Measurements from ENCODE around the gene ANAPC7. TPM values are rescaled to one million over a fixed set of nuclear protein-coding genes. Genes with fewer than 3 reads are reported as not detected.

Gene ANAPC7
- total and polyA plus RNA-seq, 9 of the 15 experiments (the other 6 are each of a cell fraction or from before 2014, with no cell fraction given): 46.7 to 158 (median 109) TPM

DNA sequence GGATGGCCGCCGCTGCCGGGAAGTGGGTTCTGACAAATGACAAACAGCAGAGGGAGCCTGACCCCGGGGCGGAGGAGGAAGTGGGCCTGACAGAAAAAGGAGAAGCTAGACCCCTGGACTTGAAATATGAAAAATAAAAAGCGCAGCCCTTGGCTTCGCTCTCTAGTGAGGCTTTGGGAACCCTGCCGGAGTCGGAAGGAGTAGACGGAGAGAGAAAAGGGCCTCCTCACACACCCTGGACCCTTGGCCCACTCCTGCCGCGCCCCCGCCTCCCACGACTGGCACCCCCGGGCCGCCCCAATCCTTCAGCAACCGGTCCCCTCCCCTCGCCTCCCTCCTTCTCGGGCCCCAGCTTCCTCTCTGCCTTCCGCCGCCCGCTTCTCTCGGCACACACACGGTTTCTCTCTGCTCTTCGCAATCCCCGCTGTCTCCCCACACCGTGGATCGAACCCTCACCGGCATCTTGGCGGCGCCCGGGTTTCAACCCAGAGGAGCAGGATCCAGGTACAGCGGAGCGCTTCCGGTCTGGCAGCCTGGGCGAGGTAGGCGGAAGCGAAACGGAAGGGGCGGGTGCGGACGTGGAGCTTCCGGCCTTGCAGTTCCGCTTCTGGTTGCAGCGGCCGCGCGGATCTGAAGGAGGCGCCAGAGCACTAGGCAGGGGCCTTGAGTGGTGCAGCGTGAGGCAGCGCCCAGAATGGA, 46.4 kb upstream of the ANAPC7 start, which contains the start of gene ARPC3 (continued):
- no peak for TF ChIP-seq FOS (IDR thresholded peaks at IDR 0.05; ENCODE audit: extremely low read depth, insufficient read length)
- no peak for TF ChIP-seq ZNF24 (IDR thresholded peaks at IDR 0.05)
- no peak for TF ChIP-seq SRSF7 (optimal IDR thresholded peaks at IDR 0.05; ENCODE audit: low read depth, low read length)
- TF ChIP-seq PCBP2 (IDR thresholded peaks at IDR 0.05; ENCODE audit: low read depth, low read length, poor library complexity, severe bottlenecking): no peak
- TF ChIP-seq, protein P1, sequence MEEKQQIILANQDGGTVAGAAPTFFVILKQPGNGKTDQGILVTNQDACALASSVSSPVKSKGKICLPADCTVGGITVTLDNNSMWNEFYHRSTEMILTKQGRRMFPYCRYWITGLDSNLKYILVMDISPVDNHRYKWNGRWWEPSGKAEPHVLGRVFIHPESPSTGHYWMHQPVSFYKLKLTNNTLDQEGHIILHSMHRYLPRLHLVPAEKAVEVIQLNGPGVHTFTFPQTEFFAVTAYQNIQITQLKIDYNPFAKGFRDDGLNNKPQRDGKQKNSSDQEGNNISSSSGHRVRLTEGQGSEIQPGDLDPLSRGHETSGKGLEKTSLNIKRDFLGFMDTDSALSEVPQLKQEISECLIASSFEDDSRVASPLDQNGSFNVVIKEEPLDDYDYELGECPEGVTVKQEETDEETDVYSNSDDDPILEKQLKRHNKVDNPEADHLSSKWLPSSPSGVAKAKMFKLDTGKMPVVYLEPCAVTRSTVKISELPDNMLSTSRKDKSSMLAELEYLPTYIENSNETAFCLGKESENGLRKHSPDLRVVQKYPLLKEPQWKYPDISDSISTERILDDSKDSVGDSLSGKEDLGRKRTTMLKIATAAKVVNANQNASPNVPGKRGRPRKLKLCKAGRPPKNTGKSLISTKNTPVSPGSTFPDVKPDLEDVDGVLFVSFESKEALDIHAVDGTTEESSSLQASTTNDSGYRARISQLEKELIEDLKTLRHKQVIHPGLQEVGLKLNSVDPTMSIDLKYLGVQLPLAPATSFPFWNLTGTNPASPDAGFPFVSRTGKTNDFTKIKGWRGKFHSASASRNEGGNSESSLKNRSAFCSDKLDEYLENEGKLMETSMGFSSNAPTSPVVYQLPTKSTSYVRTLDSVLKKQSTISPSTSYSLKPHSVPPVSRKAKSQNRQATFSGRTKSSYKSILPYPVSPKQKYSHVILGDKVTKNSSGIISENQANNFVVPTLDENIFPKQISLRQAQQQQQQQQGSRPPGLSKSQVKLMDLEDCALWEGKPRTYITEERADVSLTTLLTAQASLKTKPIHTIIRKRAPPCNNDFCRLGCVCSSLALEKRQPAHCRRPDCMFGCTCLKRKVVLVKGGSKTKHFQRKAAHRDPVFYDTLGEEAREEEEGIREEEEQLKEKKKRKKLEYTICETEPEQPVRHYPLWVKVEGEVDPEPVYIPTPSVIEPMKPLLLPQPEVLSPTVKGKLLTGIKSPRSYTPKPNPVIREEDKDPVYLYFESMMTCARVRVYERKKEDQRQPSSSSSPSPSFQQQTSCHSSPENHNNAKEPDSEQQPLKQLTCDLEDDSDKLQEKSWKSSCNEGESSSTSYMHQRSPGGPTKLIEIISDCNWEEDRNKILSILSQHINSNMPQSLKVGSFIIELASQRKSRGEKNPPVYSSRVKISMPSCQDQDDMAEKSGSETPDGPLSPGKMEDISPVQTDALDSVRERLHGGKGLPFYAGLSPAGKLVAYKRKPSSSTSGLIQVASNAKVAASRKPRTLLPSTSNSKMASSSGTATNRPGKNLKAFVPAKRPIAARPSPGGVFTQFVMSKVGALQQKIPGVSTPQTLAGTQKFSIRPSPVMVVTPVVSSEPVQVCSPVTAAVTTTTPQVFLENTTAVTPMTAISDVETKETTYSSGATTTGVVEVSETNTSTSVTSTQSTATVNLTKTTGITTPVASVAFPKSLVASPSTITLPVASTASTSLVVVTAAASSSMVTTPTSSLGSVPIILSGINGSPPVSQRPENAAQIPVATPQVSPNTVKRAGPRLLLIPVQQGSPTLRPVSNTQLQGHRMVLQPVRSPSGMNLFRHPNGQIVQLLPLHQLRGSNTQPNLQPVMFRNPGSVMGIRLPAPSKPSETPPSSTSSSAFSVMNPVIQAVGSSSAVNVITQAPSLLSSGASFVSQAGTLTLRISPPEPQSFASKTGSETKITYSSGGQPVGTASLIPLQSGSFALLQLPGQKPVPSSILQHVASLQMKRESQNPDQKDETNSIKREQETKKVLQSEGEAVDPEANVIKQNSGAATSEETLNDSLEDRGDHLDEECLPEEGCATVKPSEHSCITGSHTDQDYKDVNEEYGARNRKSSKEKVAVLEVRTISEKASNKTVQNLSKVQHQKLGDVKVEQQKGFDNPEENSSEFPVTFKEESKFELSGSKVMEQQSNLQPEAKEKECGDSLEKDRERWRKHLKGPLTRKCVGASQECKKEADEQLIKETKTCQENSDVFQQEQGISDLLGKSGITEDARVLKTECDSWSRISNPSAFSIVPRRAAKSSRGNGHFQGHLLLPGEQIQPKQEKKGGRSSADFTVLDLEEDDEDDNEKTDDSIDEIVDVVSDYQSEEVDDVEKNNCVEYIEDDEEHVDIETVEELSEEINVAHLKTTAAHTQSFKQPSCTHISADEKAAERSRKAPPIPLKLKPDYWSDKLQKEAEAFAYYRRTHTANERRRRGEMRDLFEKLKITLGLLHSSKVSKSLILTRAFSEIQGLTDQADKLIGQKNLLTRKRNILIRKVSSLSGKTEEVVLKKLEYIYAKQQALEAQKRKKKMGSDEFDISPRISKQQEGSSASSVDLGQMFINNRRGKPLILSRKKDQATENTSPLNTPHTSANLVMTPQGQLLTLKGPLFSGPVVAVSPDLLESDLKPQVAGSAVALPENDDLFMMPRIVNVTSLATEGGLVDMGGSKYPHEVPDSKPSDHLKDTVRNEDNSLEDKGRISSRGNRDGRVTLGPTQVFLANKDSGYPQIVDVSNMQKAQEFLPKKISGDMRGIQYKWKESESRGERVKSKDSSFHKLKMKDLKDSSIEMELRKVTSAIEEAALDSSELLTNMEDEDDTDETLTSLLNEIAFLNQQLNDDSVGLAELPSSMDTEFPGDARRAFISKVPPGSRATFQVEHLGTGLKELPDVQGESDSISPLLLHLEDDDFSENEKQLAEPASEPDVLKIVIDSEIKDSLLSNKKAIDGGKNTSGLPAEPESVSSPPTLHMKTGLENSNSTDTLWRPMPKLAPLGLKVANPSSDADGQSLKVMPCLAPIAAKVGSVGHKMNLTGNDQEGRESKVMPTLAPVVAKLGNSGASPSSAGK (IDR thresholded peaks at IDR 0.05): no peak
- 0 out of 2 replicates have a peak, but pooled peaks have one; percentile 67 for TF ChIP-seq RBM14 (IDR thresholded peaks at IDR 0.05; ENCODE audit: borderline replicate concordance, insufficient read depth, low read depth, low read length)
- no peak for TF ChIP-seq PURB (CRISPR knock-in tag; IDR thresholded peaks at IDR 0.05; ENCODE audit: low read depth)
- TF ChIP-seq BRD4 (IDR thresholded peaks at IDR 0.05): peak; percentile 91; the same call in 1 of the 2 replicates
- TF ChIP-seq SAP30 (IDR thresholded peaks at IDR 0.05; ENCODE audit: borderline replicate concordance, insufficient read depth, low read depth, low read length, poor library complexity, severe bottlenecking): peak; percentile 87
- peak; percentile 99 for TF ChIP-seq ETV5 (CRISPR knock-in tag; IDR thresholded peaks at IDR 0.05; ENCODE audit: low read depth)
- peak; percentile 84 for TF ChIP-seq ZFX (CRISPR knock-in tag; IDR thresholded peaks at IDR 0.05)
- TF ChIP-seq MIER1 (IDR thresholded peaks at IDR 0.05; ENCODE audit: low read depth): no peak
- no peak for TF ChIP-seq SMARCA5 (IDR thresholded peaks at IDR 0.05)
- TF ChIP-seq, protein P2, sequence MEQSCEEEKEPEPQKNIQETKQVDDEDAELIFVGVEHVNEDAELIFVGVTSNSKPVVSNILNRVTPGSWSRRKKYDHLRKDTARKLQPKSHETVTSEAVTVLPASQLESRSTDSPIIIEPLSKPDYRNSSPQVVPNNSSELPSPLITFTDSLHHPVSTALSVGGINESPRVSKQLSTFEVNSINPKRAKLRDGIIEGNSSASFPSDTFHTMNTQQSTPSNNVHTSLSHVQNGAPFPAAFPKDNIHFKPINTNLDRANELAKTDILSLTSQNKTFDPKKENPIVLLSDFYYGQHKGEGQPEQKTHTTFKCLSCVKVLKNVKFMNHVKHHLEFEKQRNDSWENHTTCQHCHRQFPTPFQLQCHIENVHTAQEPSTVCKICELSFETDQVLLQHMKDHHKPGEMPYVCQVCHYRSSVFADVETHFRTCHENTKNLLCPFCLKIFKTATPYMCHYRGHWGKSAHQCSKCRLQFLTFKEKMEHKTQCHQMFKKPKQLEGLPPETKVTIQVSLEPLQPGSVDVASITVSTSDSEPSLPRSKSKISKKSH (CRISPR knock-in tag; IDR thresholded peaks at IDR 0.05): no peak
